Activated naive CD4-positive, alpha-beta T cell treated with anti-CD3 and anti-CD28 coated beads, Interleukin-2, amount 50 U/mL, for 24 hours (primary cell): ENCODE results near the gene UNC5A.

ENCODE experiments used
- H3K27ac Mint-ChIP-seq: one replicate; pipeline ENCODE4 v1.8.0; 2021; ENCODE audit warnings: mild to moderate bottlenecking, mixed read lengths
- H3K27me3 Mint-ChIP-seq: one replicate; pipeline ENCODE4 v1.8.0; 2021; ENCODE audit warnings: mixed read lengths
- H3K36me3 Mint-ChIP-seq: one replicate; pipeline ENCODE4 v1.8.0; 2021; ENCODE audit warnings: mixed read lengths
- H3K4me1 Mint-ChIP-seq: one replicate; pipeline ENCODE4 v1.8.0; 2021; ENCODE audit warnings: mixed read lengths
- H3K4me3 Mint-ChIP-seq: one replicate; pipeline ENCODE4 v1.8.0; 2021; ENCODE audit warnings: mild to moderate bottlenecking, mixed read lengths
- H3K9me3 Mint-ChIP-seq: one replicate; pipeline ENCODE4 v1.8.0; 2021; ENCODE audit warnings: mixed read lengths

UNC5A gene

DNA sequence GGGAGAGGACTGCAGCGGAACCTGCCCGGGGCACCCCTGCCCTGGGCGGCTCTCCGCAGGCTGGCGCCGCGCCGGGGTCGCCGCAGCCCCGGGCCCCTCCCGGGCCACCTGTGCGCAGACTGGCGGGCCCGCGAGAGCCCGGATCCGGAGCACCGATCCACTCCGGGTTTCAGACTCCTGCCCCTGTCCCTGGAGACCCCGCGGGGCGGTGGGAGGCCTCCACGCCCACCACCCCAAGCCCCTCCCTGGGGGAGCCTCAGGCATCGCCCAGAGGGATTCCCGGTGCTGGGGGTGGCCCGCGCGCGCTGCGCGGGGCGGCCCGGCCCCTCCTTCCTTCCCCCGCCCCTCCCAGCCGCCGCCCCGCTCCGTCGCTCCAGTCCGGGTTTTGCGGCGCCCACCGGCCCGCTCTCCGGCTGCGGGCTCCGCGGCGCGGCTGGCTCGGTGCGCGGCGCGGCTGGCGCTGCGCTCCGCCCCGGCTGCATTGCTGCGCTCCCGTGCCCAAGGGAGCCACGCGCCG lies at the start of gene UNC5A:
UNC5A (plus strand) TSS at position 479 of the 517 bp plus-strand sequence. CDS start 192 bp downstream, outside the sequence.
- Mint-ChIP-seq H3K9me3 (no peaks in the 10 kb centered on the region), H3K4me3 (peak within 1 kb of the TSS; percentile 82), H3K4me1 (peaks cover 14% of the 10 kb centered on the region), H3K27me3 (peaks cover 57% of the 10 kb centered on the region), H3K27ac (no peak within 1 kb of the TSS), H3K36me3 (no peaks in the 10 kb centered on the region)

DNA sequence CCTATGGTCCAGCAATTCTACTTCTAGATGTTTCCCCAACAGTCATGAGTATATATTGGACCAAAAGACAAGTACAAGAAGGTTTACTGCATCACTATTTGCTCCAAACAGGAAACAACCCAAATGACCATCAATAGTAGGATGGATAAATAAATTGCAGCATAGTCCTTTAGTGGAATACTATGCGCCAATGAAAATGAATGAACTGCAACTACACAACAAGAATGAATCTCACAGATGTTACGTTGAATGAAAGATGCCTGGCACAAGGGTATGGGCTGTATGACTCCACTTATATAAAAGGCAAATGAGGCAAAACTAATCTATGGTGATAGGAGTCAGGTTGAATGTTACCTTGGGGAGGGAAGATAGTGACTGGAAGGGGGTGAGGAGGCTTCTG lies 48.6 kb upstream of the UNC5A start:
- Mint-ChIP-seq H3K9me3 (peaks cover 20% of the 10 kb centered on the region), H3K4me1 (no peaks in the 10 kb centered on the region), H3K4me3 (no peak overlapping the region), H3K27ac (no peak overlapping the region), H3K36me3 (no peaks in the 10 kb centered on the region), H3K27me3 (peaks cover 25% of the 10 kb centered on the region)

DNA sequence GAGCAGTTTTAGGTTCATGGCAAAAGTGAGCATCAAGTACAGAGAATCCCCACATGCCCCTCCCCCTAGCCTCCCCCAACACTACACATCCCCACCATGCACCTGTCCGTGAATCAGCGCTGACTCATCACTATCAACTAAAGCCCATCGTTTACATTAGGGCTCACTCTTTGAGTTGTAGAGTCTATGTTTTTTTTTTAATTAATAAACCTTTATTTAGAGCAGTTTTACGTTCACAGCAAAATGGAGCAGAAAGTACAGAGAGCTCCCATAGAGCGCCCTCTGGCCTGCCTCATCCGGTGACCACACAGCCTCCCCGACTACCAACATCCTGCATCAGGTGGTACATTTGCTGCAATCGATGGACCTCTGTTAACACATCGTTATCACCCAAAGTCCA lies 47.9 kb upstream of the UNC5A start:
- H3K27me3 Mint-ChIP-seq: peaks cover 25% of the 10 kb centered on the region

DNA sequence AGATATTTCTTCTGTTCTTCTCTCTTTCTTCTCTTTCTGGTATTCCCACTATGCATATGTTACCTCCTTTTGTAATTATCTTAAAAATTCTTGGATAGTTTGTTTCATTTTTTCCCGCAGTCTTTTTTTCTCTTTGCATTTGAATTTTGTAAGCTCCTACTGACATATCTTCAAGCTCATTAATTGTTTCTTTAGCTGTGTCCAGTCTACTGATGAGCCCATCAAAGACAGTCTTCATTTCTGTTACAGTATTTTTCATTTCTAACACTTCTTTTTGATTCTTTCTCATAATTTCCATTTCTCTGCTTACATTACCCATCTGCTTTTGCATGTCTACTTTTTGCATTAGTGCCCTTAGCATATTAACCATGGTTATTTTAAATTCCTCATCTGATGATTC lies 44.7 kb upstream of the UNC5A start:
- Mint-ChIP-seq H3K27ac (no peak overlapping the region), H3K4me3 (no peak overlapping the region), H3K36me3 (no peaks in the 10 kb centered on the region), H3K9me3 (peaks cover 24% of the 10 kb centered on the region), H3K27me3 (peaks cover 35% of the 10 kb centered on the region), H3K4me1 (no peaks in the 10 kb centered on the region)

More for the DNA sequence above, 47.9 kb upstream of the UNC5A start:
- Mint-ChIP-seq H3K4me3 (no peak overlapping the region), H3K27ac (no peak overlapping the region), H3K9me3 (peaks cover 24% of the 10 kb centered on the region), H3K36me3 (no peaks in the 10 kb centered on the region), H3K4me1 (no peaks in the 10 kb centered on the region)

DNA sequence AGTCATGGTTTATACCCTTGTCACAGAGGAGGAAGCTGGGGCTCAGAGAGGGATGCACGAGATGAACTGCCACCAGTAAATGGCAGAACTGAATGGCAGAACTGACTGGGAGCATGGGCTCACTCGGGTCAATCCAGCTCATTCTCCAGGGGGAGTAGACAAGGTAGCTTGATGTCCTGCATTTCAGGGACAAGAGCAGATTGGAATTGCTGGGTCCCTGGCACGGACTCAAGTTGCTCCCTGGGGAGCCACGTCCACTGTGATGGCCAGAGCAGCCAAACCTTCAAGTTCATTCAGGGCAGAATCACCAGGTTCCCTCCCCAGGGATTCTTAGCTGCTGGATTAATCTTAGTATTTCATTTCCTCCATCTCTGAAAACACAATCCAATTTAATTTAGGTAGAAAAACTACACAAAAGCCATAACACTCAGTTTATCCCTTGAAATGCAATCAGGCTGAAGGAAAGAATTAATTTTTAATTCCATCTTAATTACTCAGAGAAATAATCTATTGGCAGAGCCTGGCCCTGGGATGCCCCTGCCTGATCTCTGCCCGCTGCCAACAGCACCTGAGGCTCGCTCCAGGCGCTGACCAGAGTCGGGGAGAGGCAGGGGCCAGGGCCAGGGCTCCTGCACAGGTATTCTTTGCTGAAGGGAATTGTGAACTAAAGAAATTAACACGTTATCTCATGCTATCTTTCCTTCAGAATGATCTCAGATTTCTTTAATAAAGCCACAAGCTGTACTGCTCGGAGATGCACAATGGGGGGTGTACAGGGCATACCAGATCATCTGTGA lies 42.0 kb upstream of the UNC5A start:
- no peaks in the 10 kb centered on the region for H3K4me1 Mint-ChIP-seq
- H3K4me3 Mint-ChIP-seq: no peak overlapping the region
- H3K36me3 Mint-ChIP-seq: no peaks in the 10 kb centered on the region
- H3K27ac Mint-ChIP-seq: no peak overlapping the region
- H3K27me3 Mint-ChIP-seq: peaks cover 28% of the 10 kb centered on the region
- peaks cover 23% of the 10 kb centered on the region for H3K9me3 Mint-ChIP-seq

DNA sequence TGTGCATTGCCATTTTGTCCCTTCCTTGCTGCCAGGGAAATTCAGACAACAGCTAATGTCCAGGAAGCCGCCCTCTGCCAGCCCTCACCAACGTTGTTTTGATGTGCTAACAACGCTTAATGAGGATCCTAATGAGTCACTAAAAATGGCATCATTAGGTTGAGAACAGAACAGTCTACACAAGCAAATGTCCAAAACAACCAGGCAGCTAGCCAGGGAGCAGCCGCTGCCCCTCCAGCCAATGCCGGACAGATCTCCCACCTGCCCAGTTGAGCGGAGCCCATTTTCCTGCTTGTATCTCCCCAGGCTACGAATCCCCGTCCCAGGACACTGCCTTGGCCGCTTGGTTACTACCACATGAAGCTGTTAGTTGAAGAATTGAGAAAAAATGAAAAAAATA lies 40.4 kb upstream of the UNC5A start:
- no peaks in the 10 kb centered on the region for H3K4me1 Mint-ChIP-seq
- H3K27me3 Mint-ChIP-seq: peaks cover 29% of the 10 kb centered on the region
- H3K36me3 Mint-ChIP-seq: no peaks in the 10 kb centered on the region
- no peak overlapping the region for H3K27ac Mint-ChIP-seq
- H3K9me3 Mint-ChIP-seq: peaks cover 16% of the 10 kb centered on the region
- H3K4me3 Mint-ChIP-seq: no peak overlapping the region

DNA sequence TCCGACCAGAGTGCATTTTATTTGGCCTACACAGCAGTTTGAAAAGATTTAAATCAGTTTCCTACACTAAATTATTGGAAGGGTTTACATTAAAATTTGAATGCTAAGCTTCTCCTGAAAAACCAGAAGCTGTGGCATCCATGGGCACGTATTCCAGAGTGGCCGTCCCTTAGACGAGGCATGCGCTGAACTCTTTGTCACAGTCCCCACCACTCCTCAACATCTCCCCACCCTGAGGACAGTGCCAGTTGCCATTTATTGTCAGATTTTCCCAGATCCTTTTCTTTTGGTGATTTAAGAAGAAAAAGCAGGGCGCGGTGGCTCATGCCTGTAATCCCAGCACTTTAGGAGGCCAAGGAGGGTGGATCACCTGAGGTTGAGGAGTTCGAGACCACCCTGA lies 39.9 kb upstream of the UNC5A start:
- Mint-ChIP-seq H3K4me3 (no peak overlapping the region), H3K4me1 (no peaks in the 10 kb centered on the region), H3K27ac (no peak overlapping the region), H3K9me3 (peaks cover 11% of the 10 kb centered on the region), H3K27me3 (peaks cover 28% of the 10 kb centered on the region), H3K36me3 (no peaks in the 10 kb centered on the region)

DNA sequence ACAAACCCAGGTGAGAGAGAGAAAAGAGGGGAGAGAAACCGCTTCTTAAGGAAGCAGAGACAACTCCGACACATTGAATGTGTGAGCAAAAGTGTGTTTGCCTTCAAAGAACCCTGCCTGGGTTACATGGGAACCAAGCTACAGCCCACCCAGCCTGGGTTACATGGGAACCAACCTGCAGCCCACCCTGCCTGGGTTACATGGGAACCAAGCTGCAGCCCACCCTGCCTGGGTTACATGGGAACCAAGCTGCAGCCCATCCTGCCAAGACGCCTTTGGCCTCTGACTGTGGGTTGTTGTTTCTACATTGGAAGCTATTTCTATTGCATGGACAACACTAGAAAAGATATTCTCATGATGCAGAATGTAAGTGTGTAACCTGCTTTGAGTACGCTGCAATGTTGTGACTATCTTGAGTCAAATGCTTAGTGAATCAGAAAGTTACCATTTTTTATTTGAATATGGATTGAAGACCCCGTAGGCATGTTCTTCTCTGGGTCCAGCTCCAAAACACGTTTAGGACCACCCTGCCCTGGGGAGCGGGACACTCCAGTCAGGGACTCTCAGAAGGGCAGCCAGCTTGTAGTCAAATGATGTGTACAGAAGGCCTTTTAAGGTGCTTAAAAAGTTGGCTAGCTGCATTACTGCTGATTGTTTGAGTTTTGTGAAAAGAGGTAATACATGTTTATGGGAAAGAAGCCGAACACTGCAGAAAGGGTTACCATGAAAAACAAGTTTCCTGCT lies 39.1 kb upstream of the UNC5A start:
- Mint-ChIP-seq H3K36me3 (no peaks in the 10 kb centered on the region), H3K9me3 (peaks cover 4% of the 10 kb centered on the region), H3K27ac (no peak overlapping the region), H3K27me3 (peaks cover 24% of the 10 kb centered on the region), H3K4me1 (no peaks in the 10 kb centered on the region), H3K4me3 (no peak overlapping the region)

DNA sequence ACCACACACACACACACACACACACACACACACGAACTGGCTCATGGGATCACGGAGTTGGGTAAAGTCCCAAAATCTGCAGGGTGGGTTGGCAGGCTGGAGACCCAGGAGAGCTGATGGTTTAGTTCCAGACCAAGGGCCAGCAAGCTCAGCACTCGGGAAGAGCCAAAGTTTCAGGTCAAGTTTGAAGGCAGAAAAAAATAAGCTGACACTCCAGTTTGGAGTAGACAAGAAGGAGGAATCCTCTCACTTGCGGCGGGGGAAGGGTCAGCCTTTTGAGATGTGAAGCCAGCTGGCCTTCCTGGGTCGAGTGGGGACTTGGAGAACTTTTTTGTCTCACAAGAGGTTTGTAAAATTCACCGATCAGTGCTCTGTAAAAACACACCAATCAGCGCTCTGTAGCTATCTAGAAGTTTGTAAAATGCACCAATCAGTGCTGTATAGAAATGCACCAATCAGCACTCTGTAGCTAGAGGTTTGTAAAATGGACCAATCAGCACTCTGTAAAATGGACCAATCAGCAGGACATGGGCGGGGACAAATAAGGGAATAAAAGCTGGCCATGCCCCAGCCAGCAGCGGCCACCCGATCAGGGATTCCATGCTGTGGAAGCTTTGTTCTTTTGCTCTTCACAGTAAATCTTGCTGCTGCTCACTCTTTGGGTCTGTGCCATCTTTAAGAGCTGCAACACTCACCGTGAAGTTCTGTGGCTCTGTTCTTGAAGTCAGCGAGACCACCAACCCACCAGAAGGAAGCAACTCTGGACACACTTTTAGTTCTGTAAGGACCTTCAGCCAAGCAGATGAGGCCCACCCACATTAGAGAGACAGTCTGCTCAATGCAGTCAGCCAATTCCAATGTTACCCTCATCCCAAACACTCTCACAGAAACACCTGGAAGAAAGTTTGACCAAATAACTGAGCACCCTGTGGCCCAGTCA lies 37.8 kb upstream of the UNC5A start:
- Mint-ChIP-seq H3K36me3 (no peaks in the 10 kb centered on the region), H3K4me1 (no peaks in the 10 kb centered on the region), H3K27me3 (peaks cover 22% of the 10 kb centered on the region), H3K4me3 (no peak overlapping the region), H3K9me3 (peaks cover under 1% of the 10 kb centered on the region), H3K27ac (peak overlapping the region; percentile 35)

DNA sequence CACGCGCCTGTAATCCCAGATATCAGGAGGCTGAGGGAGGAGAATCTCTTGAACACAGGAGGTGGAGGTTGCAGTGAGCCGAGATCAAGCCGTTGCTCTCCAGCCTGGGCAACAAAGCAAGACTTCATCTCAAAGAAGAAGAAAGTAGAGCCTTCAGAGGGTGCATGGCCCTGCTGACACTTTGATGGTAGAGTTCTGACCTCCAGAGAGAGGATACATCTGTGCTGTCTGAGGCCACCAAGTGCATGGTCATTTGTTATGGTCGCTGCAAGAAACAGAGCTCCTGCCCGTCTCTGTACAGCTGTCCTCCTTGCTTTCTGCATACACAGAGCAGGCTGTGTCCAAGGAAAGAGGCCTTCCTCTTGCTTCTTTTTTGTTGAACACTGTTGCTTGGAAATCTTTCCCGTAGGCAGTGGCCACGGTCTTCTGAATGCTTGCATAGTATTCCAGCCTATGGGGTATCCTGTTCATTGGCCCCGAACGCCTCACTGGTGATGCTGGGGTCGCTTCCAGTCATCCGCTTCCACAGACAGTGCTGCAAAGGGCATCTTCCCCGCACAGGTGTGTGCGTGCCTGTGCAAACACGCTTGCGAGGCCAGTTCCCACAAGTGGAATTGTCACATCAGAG lies 36.8 kb upstream of the UNC5A start:
- peaks cover 14% of the 10 kb centered on the region for H3K27me3 Mint-ChIP-seq
- no peaks in the 10 kb centered on the region for H3K36me3 Mint-ChIP-seq
- no peaks in the 10 kb centered on the region for H3K4me1 Mint-ChIP-seq
- no peaks in the 10 kb centered on the region for H3K9me3 Mint-ChIP-seq
- H3K4me3 Mint-ChIP-seq: no peak overlapping the region
- H3K27ac Mint-ChIP-seq: no peak overlapping the region

DNA sequence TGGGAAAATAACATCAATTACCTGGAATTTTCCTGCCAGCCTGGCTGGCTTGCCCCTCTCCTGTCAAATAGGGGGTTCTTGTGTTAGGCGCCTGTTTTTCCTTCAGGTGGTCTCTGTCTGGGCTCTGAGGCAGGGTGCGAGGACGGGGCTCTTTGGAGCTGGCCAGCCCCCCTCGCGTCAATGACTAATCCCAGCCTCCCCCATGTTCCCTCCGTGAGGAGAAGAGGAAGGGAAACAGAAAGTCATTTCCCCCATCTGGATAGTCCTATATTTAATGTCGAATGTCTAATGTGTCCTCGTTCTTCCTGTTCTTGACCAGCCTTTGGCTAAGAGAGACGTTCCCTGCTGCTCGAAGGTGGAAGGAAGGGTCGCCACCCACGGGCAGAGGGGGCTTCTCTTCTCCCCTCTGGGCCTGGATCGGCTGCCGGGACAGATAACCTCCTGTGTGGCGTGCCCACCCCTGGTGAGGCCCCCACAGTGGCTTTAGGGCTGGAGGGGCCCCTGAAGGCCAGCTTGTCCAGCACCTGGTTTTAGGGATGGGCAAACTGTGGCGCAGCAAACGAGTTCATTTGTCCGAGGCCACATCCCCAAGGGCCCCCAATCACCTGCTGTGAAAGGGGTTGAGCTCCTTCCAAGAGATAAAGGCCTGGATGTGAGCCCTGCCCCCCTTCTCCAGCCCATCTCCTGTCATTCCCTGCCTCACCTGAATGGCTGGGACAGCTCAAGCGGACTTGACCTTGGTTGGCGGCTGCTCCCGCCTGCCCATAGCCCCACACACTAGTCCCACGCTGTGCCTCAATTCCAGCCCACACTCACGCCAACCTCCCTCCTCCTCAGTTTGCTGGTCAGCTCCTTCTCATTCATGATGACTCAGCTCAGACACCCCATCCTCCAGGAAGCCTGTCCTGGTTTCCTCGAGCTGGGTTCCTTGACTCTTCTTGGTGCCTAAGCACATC lies 35.9 kb upstream of the UNC5A start:
- Mint-ChIP-seq H3K27me3 (peaks cover 7% of the 10 kb centered on the region), H3K27ac (no peak overlapping the region), H3K9me3 (no peaks in the 10 kb centered on the region), H3K36me3 (no peaks in the 10 kb centered on the region), H3K4me1 (no peaks in the 10 kb centered on the region), H3K4me3 (no peak overlapping the region)

DNA sequence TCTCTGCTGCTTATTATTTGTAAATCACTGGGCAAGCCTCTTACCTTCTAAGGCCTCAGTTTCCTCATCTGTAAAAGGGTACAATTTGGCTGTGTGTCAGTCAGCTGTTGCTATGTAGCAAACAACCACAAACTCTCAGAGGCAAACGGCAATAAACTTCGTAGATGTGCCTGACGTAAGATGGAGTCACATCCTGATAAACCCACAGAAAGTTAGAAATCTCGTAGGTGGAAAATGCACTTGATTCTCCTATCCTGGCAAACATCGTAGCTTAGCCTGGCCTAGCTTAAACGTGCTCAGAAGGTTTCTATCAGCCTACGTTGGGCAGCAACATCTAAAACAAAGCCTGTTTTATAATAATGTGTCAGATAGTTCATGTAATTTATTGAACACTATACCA lies 35.0 kb upstream of the UNC5A start:
- Mint-ChIP-seq H3K9me3 (no peaks in the 10 kb centered on the region), H3K4me1 (no peaks in the 10 kb centered on the region)

DNA sequence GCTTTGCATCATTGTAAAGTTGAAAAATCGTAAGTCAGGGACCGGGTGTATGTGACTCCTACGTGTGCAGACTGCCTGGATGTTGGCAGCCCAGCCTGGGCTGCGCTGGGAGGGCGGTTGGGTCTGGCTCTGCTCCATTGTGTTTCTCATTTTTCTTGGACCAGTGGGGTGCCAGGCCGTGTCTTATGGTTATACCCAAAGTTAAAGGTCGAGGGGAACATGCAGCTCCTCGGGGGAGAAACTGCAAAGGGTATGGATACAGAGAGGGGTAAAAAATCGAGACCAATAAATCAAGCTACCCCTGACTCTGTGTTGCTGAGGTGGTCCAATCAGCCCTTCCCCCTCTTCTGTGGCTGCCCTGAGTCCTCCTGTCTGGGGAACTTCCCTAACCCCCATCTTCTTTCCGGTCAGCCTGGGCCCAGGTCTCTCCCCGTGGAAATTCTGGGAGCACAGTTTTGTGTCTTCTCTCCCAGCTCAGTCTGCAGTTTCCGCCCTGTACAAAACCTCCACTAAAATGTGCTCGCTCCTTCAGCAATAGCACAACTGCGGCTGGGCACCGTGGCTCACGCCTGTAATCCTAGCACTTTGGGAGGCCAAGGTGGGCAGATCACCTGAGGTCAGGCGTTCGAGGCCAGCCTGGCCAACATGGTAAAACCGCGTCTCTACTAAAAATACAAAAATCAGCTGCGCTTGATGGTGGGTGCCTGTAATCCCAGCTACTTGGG lies 34.1 kb upstream of the UNC5A start:
- Mint-ChIP-seq H3K9me3 (no peaks in the 10 kb centered on the region), H3K36me3 (no peaks in the 10 kb centered on the region), H3K27ac (no peak overlapping the region), H3K27me3 (peaks cover 16% of the 10 kb centered on the region), H3K4me3 (no peak overlapping the region), H3K4me1 (no peaks in the 10 kb centered on the region)

More for the DNA sequence above, 35.0 kb upstream of the UNC5A start:
- no peak overlapping the region for H3K27ac Mint-ChIP-seq
- no peaks in the 10 kb centered on the region for H3K36me3 Mint-ChIP-seq
- H3K27me3 Mint-ChIP-seq: peaks cover 8% of the 10 kb centered on the region
- no peak overlapping the region for H3K4me3 Mint-ChIP-seq
